PC-9 (cell line): ENCODE measurements around the gene POLG.

ENCODE experiments used
- EZH2 ChIP-seq: fragments of 200-600 bp; sonication (generic); IDR thresholded peaks from 2 replicates; pipeline ENCODE4 v1.8.0; 2017; ENCODE audit warnings: antibody characterized with exemption, low read depth
- TF ChIP-seq, protein P1 (sequence below): fragments of 200-600 bp; sonication (generic); conservative IDR thresholded peaks from 2 replicates; pipeline ENCODE4 v1.6.1; 2017; ENCODE audit warnings: mixed run types, antibody characterized with exemption, mild to moderate bottlenecking, moderate library complexity

DNA sequence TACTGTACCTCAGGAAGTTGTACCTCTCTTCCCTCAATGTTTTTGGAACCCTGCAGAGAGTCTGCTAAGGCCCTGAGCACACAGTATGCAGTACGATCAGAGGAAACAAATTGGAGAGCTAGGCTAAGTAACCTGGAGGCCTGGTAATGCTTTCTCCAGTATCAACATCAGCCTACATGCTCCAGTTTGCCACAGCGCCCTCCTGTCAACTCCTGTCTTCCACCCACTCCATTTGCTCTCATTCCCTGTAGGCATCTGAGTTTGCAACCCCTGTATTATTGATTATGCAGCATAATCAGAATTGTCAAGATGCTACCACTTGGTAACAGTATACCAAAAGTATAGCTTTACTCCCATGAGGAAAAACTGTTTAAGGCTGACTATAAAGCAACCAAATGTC lies 14.4 kb downstream of the POLG start:
- TF ChIP-seq, protein P1, sequence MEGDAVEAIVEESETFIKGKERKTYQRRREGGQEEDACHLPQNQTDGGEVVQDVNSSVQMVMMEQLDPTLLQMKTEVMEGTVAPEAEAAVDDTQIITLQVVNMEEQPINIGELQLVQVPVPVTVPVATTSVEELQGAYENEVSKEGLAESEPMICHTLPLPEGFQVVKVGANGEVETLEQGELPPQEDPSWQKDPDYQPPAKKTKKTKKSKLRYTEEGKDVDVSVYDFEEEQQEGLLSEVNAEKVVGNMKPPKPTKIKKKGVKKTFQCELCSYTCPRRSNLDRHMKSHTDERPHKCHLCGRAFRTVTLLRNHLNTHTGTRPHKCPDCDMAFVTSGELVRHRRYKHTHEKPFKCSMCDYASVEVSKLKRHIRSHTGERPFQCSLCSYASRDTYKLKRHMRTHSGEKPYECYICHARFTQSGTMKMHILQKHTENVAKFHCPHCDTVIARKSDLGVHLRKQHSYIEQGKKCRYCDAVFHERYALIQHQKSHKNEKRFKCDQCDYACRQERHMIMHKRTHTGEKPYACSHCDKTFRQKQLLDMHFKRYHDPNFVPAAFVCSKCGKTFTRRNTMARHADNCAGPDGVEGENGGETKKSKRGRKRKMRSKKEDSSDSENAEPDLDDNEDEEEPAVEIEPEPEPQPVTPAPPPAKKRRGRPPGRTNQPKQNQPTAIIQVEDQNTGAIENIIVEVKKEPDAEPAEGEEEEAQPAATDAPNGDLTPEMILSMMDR = no peak
- no peak for TF ChIP-seq EZH2
